ENCODE measurements around the gene STK11IP. TPM values are rescaled to one million over a fixed set of nuclear protein-coding genes. Genes with fewer than 3 reads are reported as not detected.

The STK11IP gene
- total and polyA plus RNA-seq, 4 donors = 6.1 to 58.2 (median 24.2) TPM

GRCh38 chr2:219637842-219638185 lies 40.2 kb downstream of the STK11IP start:
- no peaks in the 10 kb centered on the region for H3K9me3 ChIP-seq (ENCODE audit: control insufficient read depth, low read length)
- H3K4me1 ChIP-seq (ENCODE audit: control insufficient read depth in 1 of 2, insufficient read depth in 2 of 2, low read length in 2 of 2) = no peaks in the 10 kb centered on the region
- H3K27ac ChIP-seq (ENCODE audit: low read depth in 1 of 2, low read length in 2 of 2) = no peak overlapping the region
- 89% methylated on average over 9 of the region's 9 CpGs for WGBS, 2 donors
- ATAC-seq (ENCODE audit: low FRiP score) = no peak
- no peaks in the 10 kb centered on the region for H3K27me3 ChIP-seq (ENCODE audit: control insufficient read depth in 1 of 2, insufficient read depth in 2 of 2, low read length in 1 of 2)
- H3K36me3 ChIP-seq (ENCODE audit: control insufficient read depth in 1 of 2, insufficient read depth in 2 of 2, low read length in 1 of 2) = no peaks in the 10 kb centered on the region
- DNase-seq = no peak
- intact Hi-C loops (cut with DNase I) = no loop called here
- H3K4me3 ChIP-seq (ENCODE audit: low read length in 2 of 2) = no peak overlapping the region

- Histone ChIP-seq H3K4me3 (ENCODE audit: low read length in 2 of 2) (no peak overlapping the region), H3K36me3 (ENCODE audit: control insufficient read depth in 1 of 2, insufficient read depth in 2 of 2, low read length in 1 of 2) (no peaks in the 10 kb centered on the region), H3K27ac (ENCODE audit: low read depth in 1 of 2, low read length in 2 of 2) (no peak overlapping the region), H3K27me3 (ENCODE audit: control insufficient read depth in 1 of 2, insufficient read depth in 2 of 2, low read length in 1 of 2) (no peaks in the 10 kb centered on the region), H3K9me3 (ENCODE audit: control insufficient read depth, low read length) (no peaks in the 10 kb centered on the region), H3K4me1 (ENCODE audit: control insufficient read depth in 1 of 2, insufficient read depth in 2 of 2, low read length in 2 of 2) (no peaks in the 10 kb centered on the region)
- DNase-seq = no peak
- intact Hi-C loops (cut with DNase I) = no loop called here
- ATAC-seq (ENCODE audit: low FRiP score) = no peak
- WGBS, 2 donors = 92 to 93% methylated on average over 16 to 17 of the region's 17 CpGs
Observed at GRCh38 chr2:219638217-219638947, 40.7 kb downstream of the STK11IP start.

DNA sequence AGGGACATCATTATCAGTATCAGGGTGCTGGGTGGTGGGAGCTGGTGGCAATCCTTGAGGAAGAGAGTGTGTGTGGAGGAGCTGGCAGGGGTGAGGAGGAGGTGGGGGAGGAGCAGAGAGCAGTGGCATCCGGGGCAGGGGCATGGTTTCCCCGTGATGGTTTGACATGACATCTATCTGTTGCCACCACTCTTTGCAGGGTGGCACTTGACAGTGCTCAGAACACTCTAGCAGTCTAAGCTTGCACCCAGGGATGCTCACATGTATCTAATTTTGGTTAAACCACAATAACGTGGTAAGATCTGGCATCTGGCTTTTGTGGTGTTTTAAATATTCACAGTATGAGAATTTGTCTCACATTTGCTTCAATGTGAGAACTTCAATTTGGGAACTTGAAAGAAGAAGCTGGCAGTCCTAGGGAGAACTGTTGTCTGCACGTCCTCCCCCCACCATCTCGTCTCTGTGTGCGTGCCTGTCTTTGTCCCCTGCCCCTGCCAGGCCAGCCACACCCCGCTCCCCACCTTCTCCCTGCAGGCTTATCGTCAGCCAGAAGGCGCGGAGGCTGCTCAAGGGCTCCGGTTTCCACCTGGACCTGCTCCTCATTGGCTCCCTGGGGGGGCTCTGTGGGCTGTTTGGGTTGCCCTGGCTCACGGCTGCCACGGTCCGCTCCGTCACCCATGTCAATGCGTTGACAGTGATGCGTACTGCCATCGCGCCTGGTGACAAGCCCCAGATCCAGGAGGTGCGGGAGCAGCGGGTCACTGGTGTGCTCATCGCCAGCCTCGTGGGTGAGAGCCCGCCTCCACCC lies 41.5 kb downstream of the STK11IP start:
- no peaks in the 10 kb centered on the region for H3K4me1 ChIP-seq (ENCODE audit: control insufficient read depth in 1 of 2, insufficient read depth in 2 of 2, low read length in 2 of 2)
- DNase-seq (peak in 1 of 2 donors; percentile 76), ATAC-seq (ENCODE audit: low FRiP score) (no peak)
- no peak overlapping the region for H3K4me3 ChIP-seq (ENCODE audit: low read length in 2 of 2)
- intact Hi-C loops (cut with DNase I) = no loop called here
- H3K9me3 ChIP-seq (ENCODE audit: control insufficient read depth, low read length) = no peaks in the 10 kb centered on the region
- no peaks in the 10 kb centered on the region for H3K27me3 ChIP-seq (ENCODE audit: control insufficient read depth in 1 of 2, insufficient read depth in 2 of 2, low read length in 1 of 2)
- WGBS, 2 donors = 87 to 90% methylated on average over 24 of the region's 24 CpGs
- no peaks in the 10 kb centered on the region for H3K36me3 ChIP-seq (ENCODE audit: control insufficient read depth in 1 of 2, insufficient read depth in 2 of 2, low read length in 1 of 2)
- H3K27ac ChIP-seq (ENCODE audit: low read depth in 1 of 2, low read length in 2 of 2) = no peak overlapping the region

DNA sequence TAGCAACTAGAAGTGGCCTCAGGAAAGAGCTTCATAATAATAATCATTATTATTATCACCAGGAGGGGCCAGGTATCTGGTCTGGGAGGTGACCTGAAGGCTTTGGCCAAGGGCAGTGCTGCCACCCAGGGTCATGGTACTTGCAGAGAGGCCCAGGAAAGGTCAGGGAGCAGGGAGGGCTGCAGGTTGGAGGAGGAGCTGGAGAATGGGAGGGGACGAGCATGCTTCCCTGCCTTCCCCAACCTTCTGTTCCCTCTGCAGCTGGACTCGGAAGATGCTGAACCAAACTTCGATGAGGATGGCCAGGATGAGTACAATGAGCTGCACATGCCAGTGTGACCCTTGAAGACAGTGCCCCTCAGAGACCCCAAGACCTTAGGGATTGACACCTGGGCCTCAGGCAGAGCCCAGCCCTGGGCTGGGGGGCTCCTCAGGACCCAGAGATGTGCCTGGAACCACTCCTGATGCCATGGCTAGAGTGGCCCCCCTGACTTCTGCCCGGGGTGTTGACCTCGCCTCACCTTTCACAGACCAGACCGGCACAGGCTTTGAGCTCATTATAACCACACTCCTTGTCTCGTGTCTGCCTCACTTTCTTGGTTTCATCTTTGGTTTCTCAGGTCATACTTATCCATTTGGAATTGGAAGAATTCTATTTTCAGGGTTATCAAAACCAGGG lies 43.9 kb downstream of the STK11IP start:
- DNase-seq = no peak
- intact Hi-C loops (cut with DNase I) = loop anchor here (1.0 to 5.0 kb wide), 5 partner anchors 46 to 254 kb away; partner anchors contain the start of genes CHPF (in 2 of the 2), DNPEP (in 1 of the 2) and TMEM198 (in 1 of the 2)
- Histone ChIP-seq H3K9me3 (ENCODE audit: control insufficient read depth, low read length) (no peaks in the 10 kb centered on the region), H3K27ac (ENCODE audit: low read depth in 1 of 2, low read length in 2 of 2) (no peak overlapping the region), H3K4me3 (ENCODE audit: low read length in 2 of 2) (no peak overlapping the region), H3K36me3 (ENCODE audit: control insufficient read depth in 1 of 2, insufficient read depth in 2 of 2, low read length in 1 of 2) (no peaks in the 10 kb centered on the region), H3K27me3 (ENCODE audit: control insufficient read depth in 1 of 2, insufficient read depth in 2 of 2, low read length in 1 of 2) (no peaks in the 10 kb centered on the region), H3K4me1 (ENCODE audit: control insufficient read depth in 1 of 2, insufficient read depth in 2 of 2, low read length in 2 of 2) (no peaks in the 10 kb centered on the region)
- ATAC-seq (ENCODE audit: low FRiP score) = no peak
- 79 to 83% methylated on average over 7 of the region's 7 CpGs for WGBS, 2 donors

GRCh38 chr2:219642069-219642454 lies 44.4 kb downstream of the STK11IP start:
- H3K4me3 ChIP-seq (ENCODE audit: low read length in 2 of 2) = no peak overlapping the region
- no peak for ATAC-seq (ENCODE audit: low FRiP score)
- no peaks in the 10 kb centered on the region for H3K9me3 ChIP-seq (ENCODE audit: control insufficient read depth, low read length)
- WGBS, 2 donors = 64 to 66% methylated on average over 8 of the region's 8 CpGs
- H3K27me3 ChIP-seq (ENCODE audit: control insufficient read depth in 1 of 2, insufficient read depth in 2 of 2, low read length in 1 of 2) = no peaks in the 10 kb centered on the region
- H3K36me3 ChIP-seq (ENCODE audit: control insufficient read depth in 1 of 2, insufficient read depth in 2 of 2, low read length in 1 of 2) = no peaks in the 10 kb centered on the region
- intact Hi-C loops (cut with DNase I) = loop anchor here (1.0 to 5.0 kb wide), 5 partner anchors 45 to 255 kb away; partner anchors contain the start of genes CHPF (in 2 of the 2), DNPEP (in 1 of the 2) and TMEM198 (in 1 of the 2)
- DNase-seq = no peak
- no peaks in the 10 kb centered on the region for H3K4me1 ChIP-seq (ENCODE audit: control insufficient read depth in 1 of 2, insufficient read depth in 2 of 2, low read length in 2 of 2)
- H3K27ac ChIP-seq (ENCODE audit: low read depth in 1 of 2, low read length in 2 of 2) = no peak overlapping the region

DNA sequence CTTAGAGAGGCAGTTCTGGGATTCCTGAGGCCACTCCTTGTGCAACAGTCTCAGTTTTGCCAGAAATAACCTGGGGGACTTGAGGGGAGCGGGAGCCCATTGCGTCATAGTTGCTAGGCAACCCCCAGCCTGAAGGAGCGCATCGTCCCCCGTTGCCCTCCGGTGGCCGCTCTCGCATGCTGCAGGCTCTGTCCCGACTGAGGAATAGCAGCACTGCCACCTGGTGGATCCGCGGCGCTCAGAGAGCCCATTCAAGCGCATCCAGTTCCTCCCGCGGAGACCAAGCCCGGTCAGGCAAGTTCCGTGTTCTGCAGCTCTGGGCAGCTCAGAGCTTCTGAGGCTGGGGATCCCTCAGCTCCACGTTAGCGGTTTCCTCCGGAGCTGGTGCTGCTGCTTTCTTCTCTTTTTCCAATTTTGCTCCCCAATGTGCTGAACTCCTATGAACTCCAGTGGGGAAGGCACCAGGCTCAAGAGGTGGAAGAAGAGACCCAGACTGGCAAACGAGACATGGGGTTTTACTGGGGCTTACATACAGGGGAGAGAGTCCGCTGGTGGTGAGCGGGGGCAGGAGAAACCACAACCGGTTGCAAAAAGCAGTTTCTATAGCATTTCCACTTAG lies 44.9 kb downstream of the STK11IP start:
- H3K4me1 ChIP-seq (ENCODE audit: control insufficient read depth in 1 of 2, insufficient read depth in 2 of 2, low read length in 2 of 2) = no peaks in the 10 kb centered on the region
- peak; percentile 95 for ATAC-seq (ENCODE audit: low FRiP score)
- intact Hi-C loops (cut with DNase I) = loop anchor here (1.0 to 5.0 kb wide), 5 partner anchors 45 to 255 kb away; partner anchors contain the start of genes CHPF (in 2 of the 2), DNPEP (in 1 of the 2) and TMEM198 (in 1 of the 2)
- H3K36me3 ChIP-seq (ENCODE audit: control insufficient read depth in 1 of 2, insufficient read depth in 2 of 2, low read length in 1 of 2) = no peaks in the 10 kb centered on the region
- H3K9me3 ChIP-seq (ENCODE audit: control insufficient read depth, low read length) = no peaks in the 10 kb centered on the region
- DNase-seq = peak; percentile 97 to 99
- WGBS, 2 donors = 9 to 11% methylated on average over 24 of the region's 24 CpGs
- H3K27ac ChIP-seq (ENCODE audit: low read depth in 1 of 2, low read length in 2 of 2) = no peak overlapping the region
- H3K27me3 ChIP-seq (ENCODE audit: control insufficient read depth in 1 of 2, insufficient read depth in 2 of 2, low read length in 1 of 2) = no peaks in the 10 kb centered on the region
- H3K4me3 ChIP-seq (ENCODE audit: low read length in 2 of 2) = no peak overlapping the region

- no peak overlapping the region for H3K4me3 ChIP-seq (ENCODE audit: low read length in 2 of 2)
- no peak overlapping the region for H3K27ac ChIP-seq (ENCODE audit: low read depth in 1 of 2, low read length in 2 of 2)
- intact Hi-C loops (cut with DNase I) = loop anchor here (2.0 to 5.0 kb wide), 4 partner anchors 44 to 256 kb away; partner anchors contain the start of genes CHPF (in 1 of the 2), DNPEP (in 1 of the 2) and TMEM198 (in 1 of the 2)
- no peaks in the 10 kb centered on the region for H3K36me3 ChIP-seq (ENCODE audit: control insufficient read depth in 1 of 2, insufficient read depth in 2 of 2, low read length in 1 of 2)
- DNase-seq (no peak), ATAC-seq (ENCODE audit: low FRiP score) (no peak)
- WGBS, 2 donors = 91 to 93% methylated on average over 7 of the region's 7 CpGs
- H3K27me3 ChIP-seq (ENCODE audit: control insufficient read depth in 1 of 2, insufficient read depth in 2 of 2, low read length in 1 of 2) = no peaks in the 10 kb centered on the region
- no peaks in the 10 kb centered on the region for H3K4me1 ChIP-seq (ENCODE audit: control insufficient read depth in 1 of 2, insufficient read depth in 2 of 2, low read length in 2 of 2)
- no peaks in the 10 kb centered on the region for H3K9me3 ChIP-seq (ENCODE audit: control insufficient read depth, low read length)
Observed at GRCh38 chr2:219643084-219643473, 45.4 kb downstream of the STK11IP start.

DNA sequence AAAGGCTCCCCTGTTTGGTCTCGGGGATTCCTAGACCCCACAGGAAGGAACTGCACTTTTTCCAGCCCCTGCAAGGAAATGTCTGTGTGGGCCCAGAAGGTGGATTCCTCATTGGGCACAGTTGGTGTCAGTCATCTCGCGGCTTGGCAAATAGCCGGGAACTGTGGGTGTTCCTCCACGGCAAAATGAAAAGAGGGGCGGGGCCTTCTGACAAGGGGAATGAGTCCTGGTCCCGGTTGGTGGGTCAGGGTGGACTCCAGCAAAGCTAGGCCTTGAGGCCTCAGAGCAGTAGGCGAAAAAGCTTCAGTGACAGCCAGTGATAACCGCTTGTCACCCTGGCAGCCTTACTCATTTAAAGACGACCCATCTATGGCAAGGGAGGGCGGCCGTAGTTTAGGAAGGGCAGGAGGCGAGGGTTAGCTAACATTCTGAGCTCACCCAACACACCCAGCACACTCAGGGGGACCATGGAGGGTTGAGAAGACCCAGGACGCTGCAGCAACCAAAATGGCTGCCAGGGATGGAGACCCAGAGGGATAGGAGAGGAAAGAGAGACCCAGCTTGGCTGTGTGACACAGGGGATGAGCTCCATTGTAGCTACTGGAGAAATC lies 46.2 kb downstream of the STK11IP start:
- no peak for ATAC-seq (ENCODE audit: low FRiP score)

More for the DNA sequence above, 46.2 kb downstream of the STK11IP start:
- intact Hi-C loops (cut with DNase I) = loop anchor here (2.0 to 5.0 kb wide), 4 partner anchors 43 to 257 kb away; partner anchors contain the start of genes CHPF (in 1 of the 2), DNPEP (in 1 of the 2) and TMEM198 (in 1 of the 2)
- Histone ChIP-seq H3K9me3 (ENCODE audit: control insufficient read depth, low read length) (no peaks in the 10 kb centered on the region), H3K27me3 (ENCODE audit: control insufficient read depth in 1 of 2, insufficient read depth in 2 of 2, low read length in 1 of 2) (no peaks in the 10 kb centered on the region), H3K27ac (ENCODE audit: low read depth in 1 of 2, low read length in 2 of 2) (no peak overlapping the region), H3K4me1 (ENCODE audit: control insufficient read depth in 1 of 2, insufficient read depth in 2 of 2, low read length in 2 of 2) (no peaks in the 10 kb centered on the region), H3K4me3 (ENCODE audit: low read length in 2 of 2) (no peak overlapping the region), H3K36me3 (ENCODE audit: control insufficient read depth in 1 of 2, insufficient read depth in 2 of 2, low read length in 1 of 2) (no peaks in the 10 kb centered on the region)
- DNase-seq = no peak
- 91 to 92% methylated on average over 14 of the region's 14 CpGs for WGBS, 2 donors
